Measurements from ENCODE around the gene CASP5.

CASP5 gene

DNA sequence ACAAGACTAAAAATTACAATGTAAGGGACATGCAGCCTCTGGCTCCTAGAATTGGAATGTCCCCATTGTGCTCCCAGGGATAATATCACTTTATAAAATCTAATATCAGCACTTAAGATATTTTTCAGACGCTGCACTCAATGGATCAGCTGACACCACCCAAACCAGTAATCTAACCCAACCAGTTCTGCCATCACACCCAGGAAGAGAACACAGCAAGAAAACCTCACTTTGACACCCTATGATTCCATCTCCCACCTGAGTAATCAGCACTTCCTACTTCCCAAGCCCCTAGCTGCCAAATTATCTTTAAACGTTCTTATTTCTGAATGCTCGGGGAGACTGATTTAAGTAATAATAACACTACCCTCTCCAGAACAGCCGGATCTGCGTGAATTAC lies 57.2 kb downstream of the CASP5 start:
- no peak for DNase-seq

DNA sequence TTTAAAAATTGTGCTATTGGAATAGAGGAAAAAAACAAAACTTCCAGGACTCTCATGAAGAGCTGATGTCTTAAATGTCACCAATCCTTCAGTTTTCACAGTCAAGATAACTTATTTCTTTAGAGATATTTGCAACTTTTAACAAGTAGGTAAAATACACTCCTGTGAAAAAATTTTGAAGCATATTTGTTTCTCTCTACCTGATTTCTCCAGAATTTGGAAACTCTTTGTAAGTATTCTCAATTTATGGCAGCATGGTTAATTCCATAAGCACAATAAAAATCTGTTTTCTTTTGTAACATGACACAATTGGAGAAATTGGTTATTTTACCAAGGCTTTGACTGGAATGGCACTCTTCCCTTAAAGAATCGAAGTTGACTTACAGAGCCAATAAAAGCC lies 58.7 kb downstream of the CASP5 start:
- no peak for DNase-seq

DNA sequence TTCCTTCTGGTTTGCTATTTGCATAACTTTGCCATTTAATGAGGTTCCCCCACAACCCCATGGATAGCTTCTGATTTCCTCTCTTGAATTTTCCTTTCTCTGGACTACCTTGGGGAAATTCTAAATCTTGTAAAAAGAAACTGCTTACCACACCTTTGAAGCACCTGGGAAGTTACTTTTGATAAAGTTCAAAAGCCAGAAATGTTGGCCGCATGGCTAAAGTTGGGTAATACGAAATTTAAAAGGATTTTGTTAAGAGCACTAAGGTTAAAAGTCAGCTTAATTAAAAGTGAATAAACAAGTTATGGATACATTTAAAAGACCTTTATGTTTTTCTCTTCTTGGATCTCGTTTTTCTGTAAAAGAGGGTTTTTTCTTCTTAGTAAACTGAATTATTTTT lies 60.1 kb downstream of the CASP5 start:
- DNase-seq = no peak

DNA sequence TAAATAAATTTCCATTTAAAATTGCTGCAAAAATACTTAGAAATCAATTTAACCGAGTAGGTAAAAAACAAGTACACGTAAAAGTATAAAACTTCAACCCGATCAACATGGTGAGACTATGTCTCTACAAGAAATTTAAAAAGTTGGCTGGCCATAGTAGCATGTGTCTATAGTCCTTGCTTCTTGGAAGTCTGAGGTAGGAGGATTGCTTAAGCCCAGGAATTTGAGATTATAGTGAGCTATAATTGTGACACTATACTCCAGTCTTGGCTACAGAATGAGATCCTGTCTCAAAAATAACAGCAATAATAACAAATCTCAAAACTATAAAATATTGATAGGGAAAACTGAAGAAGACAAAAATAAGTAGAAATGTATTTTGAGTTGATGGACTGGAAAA lies 65.7 kb downstream of the CASP5 start:
- DNase-seq = no peak

DNA sequence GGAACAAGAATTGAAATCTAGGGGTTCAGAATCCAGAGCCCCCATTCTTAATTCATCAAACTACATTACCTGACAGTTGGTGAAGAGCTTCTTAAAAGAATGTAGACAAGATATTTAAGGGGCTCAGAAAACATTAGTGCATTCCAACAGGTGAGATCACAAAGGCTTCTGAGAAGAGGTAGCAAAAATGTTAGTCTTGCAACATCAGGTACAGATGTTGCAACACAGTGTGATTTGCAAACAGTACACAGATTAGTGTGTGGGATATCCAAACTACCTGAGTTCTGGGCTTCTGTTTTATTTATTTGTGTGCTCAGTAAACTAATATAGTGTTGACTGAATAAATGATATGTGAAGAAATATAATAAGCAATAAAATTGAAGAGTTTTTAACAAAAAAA lies 66.4 kb downstream of the CASP5 start:
- no peak for DNase-seq

DNA sequence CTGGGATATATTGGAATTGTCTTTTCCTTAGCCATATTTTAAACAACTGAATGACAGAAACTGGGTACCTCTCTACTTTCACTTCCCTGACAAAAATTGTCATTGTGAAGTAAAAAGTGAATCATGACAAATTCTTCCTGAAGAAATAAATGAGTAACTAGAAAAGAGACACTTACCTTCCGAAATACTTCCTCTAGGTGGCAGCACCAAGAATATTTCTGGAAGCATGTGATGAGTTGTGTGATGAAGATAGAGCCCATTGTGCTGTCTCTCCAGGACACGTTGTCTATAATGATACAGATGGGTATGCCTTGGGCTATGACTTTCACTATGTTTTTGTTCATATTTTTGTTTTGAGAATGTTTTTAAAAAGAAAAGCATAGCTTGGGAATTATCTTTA lies 76.1 kb downstream of the CASP5 start:
- no peak for DNase-seq
